ENCODE measurements around the gene SDF2L1. TPM values are rescaled to one million over a fixed set of nuclear protein-coding genes. Genes with fewer than 3 reads are reported as not detected.
"Not testable (repeated sequence)": the region's sequence is repeated elsewhere in the genome, so short reads cannot be mapped to it uniquely, and the experiment has no call there.

Gene SDF2L1
- total RNA-seq, 1 donor from 2014 or later, result 36.1 TPM

DNA sequence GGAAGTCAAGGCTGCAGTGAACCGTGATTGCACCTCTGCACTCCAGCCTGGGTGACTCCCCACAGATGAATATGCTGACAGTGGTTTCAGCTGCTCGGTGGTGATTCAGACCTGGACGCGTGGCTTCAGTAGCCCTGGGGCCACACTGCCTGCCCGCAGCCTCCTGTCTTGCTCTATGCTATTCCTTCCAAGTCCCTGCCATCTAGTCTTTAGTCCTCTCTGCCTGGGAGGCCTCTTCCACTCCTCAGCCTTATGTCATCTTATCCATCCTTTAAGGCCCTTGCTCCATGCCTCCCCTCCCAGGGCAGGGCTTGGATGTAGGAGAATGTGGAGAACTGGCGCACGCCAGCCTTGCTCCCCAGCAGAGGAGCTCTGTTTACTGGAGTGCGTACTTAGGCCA, 35.3 kb upstream of the SDF2L1 start:
- H3K27me3 ChIP-seq (ENCODE audit: low read depth), result no peaks in the 10 kb centered on the region
- ATAC-seq (peak in 1 of 2 donors; percentile 7), DNase-seq (no peak)
- H3K36me3 ChIP-seq, result peaks cover 13% of the 10 kb centered on the region
- no peak overlapping the region for H3K4me3 ChIP-seq
- TF ChIP-seq, protein P1, sequence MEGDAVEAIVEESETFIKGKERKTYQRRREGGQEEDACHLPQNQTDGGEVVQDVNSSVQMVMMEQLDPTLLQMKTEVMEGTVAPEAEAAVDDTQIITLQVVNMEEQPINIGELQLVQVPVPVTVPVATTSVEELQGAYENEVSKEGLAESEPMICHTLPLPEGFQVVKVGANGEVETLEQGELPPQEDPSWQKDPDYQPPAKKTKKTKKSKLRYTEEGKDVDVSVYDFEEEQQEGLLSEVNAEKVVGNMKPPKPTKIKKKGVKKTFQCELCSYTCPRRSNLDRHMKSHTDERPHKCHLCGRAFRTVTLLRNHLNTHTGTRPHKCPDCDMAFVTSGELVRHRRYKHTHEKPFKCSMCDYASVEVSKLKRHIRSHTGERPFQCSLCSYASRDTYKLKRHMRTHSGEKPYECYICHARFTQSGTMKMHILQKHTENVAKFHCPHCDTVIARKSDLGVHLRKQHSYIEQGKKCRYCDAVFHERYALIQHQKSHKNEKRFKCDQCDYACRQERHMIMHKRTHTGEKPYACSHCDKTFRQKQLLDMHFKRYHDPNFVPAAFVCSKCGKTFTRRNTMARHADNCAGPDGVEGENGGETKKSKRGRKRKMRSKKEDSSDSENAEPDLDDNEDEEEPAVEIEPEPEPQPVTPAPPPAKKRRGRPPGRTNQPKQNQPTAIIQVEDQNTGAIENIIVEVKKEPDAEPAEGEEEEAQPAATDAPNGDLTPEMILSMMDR (IDR thresholded peaks at IDR 0.05), result no peak
- no peak overlapping the region for H3K27ac ChIP-seq
- no peaks in the 10 kb centered on the region for H3K4me1 ChIP-seq
- intact Hi-C loops (cut with DNase I), result no loop called here
- no peaks in the 10 kb centered on the region for H3K9me3 ChIP-seq

- ATAC-seq, result not testable (repeated sequence)
These were observed 32.4 kb upstream of the SDF2L1 start for GRCh38 chr22:21609556-21610157.

DNA sequence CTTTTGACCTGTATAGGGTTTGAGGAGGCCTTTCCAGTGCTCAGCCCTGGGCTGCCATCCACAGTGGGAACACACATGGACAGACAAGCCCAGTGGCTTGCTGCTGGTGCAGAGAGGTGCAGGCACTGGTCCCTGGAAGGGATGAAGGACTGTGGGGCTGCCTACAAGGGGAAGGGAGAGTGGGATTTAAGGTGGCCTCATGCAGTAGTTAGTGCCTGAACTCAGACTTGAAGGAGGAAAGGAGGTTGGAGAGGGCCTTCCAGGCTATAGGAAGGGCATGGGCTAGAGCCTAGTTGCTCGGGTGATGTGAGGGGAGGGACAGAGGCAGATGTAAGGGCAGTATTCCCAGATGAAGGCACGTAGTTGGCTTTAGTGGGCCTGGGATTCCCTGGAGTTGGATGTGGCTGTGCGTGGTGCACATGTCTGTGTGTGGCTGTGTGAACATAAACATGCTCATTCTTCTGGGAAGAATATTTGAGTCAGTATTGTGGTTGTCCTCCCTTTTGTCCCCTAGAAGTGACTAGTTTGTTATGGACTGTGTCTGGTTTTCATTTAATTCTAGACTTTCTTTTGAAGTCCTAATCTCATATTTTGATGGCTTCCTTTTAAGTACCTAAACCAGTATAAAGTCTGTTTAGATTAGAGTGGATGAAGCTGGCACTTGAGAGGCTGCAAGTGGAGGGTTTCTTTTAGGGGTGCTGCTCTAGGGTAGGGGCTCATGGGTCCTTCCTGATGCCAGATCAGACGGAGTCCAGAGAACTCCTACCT, 30.7 kb upstream of the SDF2L1 start:
- intact Hi-C loops (cut with DNase I), result no loop called here
- Histone ChIP-seq H3K9me3 (no peaks in the 10 kb centered on the region), H3K4me1 (no peaks in the 10 kb centered on the region), H3K27ac (no peak overlapping the region), H3K36me3 (peaks cover 56% of the 10 kb centered on the region), H3K4me3 (no peak overlapping the region), H3K27me3 (ENCODE audit: low read depth) (no peaks in the 10 kb centered on the region)
- TF ChIP-seq, protein P1 (IDR thresholded peaks at IDR 0.05), result no peak
- DNase-seq, result no peak
- ATAC-seq, result peak in 1 of 2 donors; percentile 9

More at GRCh38 chr22:21609556-21610157, 32.4 kb upstream of the SDF2L1 start:
- H3K4me1 ChIP-seq; H3K9me3 ChIP-seq; H3K27me3 ChIP-seq (ENCODE audit: low read depth); DNase-seq; H3K27ac ChIP-seq; H3K4me3 ChIP-seq; intact Hi-C loops (cut with DNase I): not testable (repeated sequence)
- peaks cover 38% of the 10 kb centered on the region for H3K36me3 ChIP-seq

DNA sequence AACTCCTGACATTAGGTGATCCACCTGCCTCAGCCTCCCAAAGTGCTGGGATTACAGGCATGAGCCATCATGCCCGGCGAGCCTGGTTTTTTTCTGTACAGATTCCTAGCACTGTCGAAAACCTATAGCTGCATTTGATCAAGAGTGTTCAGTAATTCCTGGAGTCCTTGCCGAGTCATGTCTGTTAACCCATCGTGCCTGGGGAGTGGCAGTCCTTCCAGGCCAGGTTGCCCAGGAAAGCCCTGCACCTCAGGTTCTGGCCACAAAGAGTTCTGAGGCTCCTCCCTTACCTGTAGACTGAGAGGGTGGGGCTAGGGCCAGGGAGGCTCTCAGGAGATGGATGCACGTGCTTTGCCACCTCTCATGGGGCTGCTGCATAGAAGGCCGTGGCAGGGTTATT, 29.2 kb upstream of the SDF2L1 start:
- Histone ChIP-seq H3K27me3 (ENCODE audit: low read depth) (no peaks in the 10 kb centered on the region), H3K9me3 (no peaks in the 10 kb centered on the region), H3K4me1 (no peaks in the 10 kb centered on the region), H3K27ac (no peak overlapping the region), H3K4me3 (no peak overlapping the region), H3K36me3 (peaks cover 57% of the 10 kb centered on the region)
- intact Hi-C loops (cut with DNase I), result no loop called here
- TF ChIP-seq, protein P1 (IDR thresholded peaks at IDR 0.05), result no peak
- DNase-seq, result no peak
- ATAC-seq, result no peak

DNA sequence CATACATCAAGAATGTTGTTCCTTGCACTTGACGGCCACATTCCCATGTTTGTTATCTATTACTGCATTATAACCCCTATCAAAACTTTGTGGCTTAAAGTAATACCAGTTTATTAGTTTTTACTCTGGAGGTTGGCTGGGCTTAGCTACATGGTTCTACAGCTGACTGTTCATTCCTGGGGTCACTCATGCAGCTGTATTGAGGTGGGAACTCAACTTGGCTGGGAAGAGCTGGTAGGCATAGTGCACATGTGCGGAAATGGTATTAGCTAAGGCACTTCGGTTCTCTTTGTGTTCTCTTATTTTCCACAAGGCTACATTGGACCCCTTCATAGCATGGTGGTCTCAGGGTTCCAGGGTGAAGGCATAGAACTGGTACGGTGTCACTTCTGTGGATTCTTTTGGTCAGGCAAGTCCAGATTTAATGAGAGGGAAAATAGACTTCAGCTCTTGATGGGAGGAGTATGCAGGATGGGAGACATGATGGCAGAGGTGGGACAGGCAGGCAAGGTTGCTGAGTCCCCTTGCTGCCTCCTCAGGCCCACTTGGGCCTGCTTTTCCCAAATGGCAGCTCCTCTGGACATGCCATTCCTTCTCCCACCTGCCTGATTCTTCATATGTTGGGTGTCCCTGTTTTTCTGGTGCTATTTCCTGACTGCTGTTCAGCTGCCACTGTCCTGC, 28.4 kb upstream of the SDF2L1 start:
- TF ChIP-seq, protein P1 (IDR thresholded peaks at IDR 0.05), result no peak
- intact Hi-C loops (cut with DNase I), result no loop called here
- DNase-seq (no peak), ATAC-seq (no peak)
- no peaks in the 10 kb centered on the region for H3K9me3 ChIP-seq
- H3K4me1 ChIP-seq, result no peaks in the 10 kb centered on the region
- peaks cover 66% of the 10 kb centered on the region for H3K36me3 ChIP-seq
- H3K27me3 ChIP-seq (ENCODE audit: low read depth), result no peaks in the 10 kb centered on the region
- no peak overlapping the region for H3K27ac ChIP-seq
- no peak overlapping the region for H3K4me3 ChIP-seq

DNA sequence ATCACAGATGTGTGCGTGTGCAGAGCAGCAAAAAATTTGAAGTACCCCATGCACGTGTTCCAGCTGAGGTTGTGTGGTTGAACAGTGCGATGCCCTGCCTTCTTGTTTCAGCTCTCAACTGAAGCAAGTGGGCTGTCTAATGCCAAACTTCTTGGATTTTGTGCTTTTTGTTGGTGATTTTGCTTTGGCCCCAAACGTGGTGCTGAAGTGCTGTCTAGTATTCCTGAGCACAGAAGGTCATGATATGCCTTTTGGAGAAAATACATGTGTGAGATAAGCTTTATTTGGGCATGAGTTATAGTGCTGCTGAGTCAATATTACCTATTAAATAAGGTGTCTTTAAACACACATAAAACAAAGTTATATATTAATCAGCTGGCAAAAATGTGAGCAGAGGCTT, 26.4 kb upstream of the SDF2L1 start:
- Histone ChIP-seq H3K4me1 (no peaks in the 10 kb centered on the region), H3K9me3 (no peaks in the 10 kb centered on the region), H3K36me3 (peaks cover 74% of the 10 kb centered on the region), H3K27ac (no peak overlapping the region), H3K4me3 (no peak overlapping the region), H3K27me3 (ENCODE audit: low read depth) (no peaks in the 10 kb centered on the region)
- DNase-seq (no peak), ATAC-seq (no peak)
- TF ChIP-seq, protein P1 (IDR thresholded peaks at IDR 0.05), result no peak
- intact Hi-C loops (cut with DNase I), result no loop called here

- DNase-seq; H3K27me3 ChIP-seq (ENCODE audit: low read depth); H3K27ac ChIP-seq; ATAC-seq; H3K9me3 ChIP-seq; intact Hi-C loops (cut with DNase I); H3K4me1 ChIP-seq; H3K4me3 ChIP-seq: not testable (repeated sequence)
- H3K36me3 ChIP-seq, result peaks cover 65% of the 10 kb centered on the region
These were observed 24.8 kb upstream of the SDF2L1 start for GRCh38 chr22:21617337-21617736.

Data from lower lobe of right lung (tissue), 2 donors.